ENCODE data around the gene SIRPB2. TPM values are rescaled to one million over a fixed set of nuclear protein-coding genes. Genes with fewer than 3 reads are reported as not detected.
A peak's percentile ranks its signal among the peaks of the same experiment; 100 is the strongest.

Gene SIRPB2
- total RNA-seq, 2 donors from 2014 or later: not detected

- TF ChIP-seq, protein P1, sequence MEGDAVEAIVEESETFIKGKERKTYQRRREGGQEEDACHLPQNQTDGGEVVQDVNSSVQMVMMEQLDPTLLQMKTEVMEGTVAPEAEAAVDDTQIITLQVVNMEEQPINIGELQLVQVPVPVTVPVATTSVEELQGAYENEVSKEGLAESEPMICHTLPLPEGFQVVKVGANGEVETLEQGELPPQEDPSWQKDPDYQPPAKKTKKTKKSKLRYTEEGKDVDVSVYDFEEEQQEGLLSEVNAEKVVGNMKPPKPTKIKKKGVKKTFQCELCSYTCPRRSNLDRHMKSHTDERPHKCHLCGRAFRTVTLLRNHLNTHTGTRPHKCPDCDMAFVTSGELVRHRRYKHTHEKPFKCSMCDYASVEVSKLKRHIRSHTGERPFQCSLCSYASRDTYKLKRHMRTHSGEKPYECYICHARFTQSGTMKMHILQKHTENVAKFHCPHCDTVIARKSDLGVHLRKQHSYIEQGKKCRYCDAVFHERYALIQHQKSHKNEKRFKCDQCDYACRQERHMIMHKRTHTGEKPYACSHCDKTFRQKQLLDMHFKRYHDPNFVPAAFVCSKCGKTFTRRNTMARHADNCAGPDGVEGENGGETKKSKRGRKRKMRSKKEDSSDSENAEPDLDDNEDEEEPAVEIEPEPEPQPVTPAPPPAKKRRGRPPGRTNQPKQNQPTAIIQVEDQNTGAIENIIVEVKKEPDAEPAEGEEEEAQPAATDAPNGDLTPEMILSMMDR (conservative IDR thresholded peaks at IDR 0.05): no peak
- peaks cover 25% of the 10 kb centered on the region for H3K9me3 ChIP-seq (ENCODE audit: control insufficient read depth, low read length)
- peaks cover 3% of the 10 kb centered on the region for H3K4me1 Mint-ChIP-seq
- no peak overlapping the region for H3K9ac ChIP-seq (ENCODE audit: extremely low read depth, low read length, poor library complexity, severe bottlenecking)
- H3K4me3 ChIP-seq (ENCODE audit: low read length): no peak overlapping the region
- H3K4me3 Mint-ChIP-seq: no peak overlapping the region
- WGBS, 2 experiments (ENCODE audit: insufficient coverage in 1 of 2, insufficient read length in 1 of 2): 100% methylated on average over 1 of the region's 1 CpG; no CpG with 5 or more reads in 1 of the 2 experiments
- H3K27me3 Mint-ChIP-seq (ENCODE audit: insufficient read depth): peaks cover 11% of the 10 kb centered on the region
- H3K27ac Mint-ChIP-seq: no peak overlapping the region
- H3K36me3 Mint-ChIP-seq (ENCODE audit: low read depth): no peaks in the 10 kb centered on the region
- H3K27me3 ChIP-seq (ENCODE audit: control insufficient read depth, insufficient read depth, low read length, poor library complexity, severe bottlenecking): no peaks in the 10 kb centered on the region
- no peaks in the 10 kb centered on the region for H3K4me1 ChIP-seq (ENCODE audit: control insufficient read depth, insufficient read depth, low read length)
- no peak for DNase-seq
- H3K9me3 Mint-ChIP-seq: peaks cover 12% of the 10 kb centered on the region
- no peaks in the 10 kb centered on the region for H3K36me3 ChIP-seq (ENCODE audit: control insufficient read depth, insufficient read depth, low read length)
- H3K27ac ChIP-seq (ENCODE audit: low read depth, low read length): no peak overlapping the region
Observed at GRCh38 chr20:1505871-1506270, 14.7 kb upstream of the SIRPB2 start.

- Histone ChIP-seq H3K9ac (ENCODE audit: extremely low read depth, low read length, poor library complexity, severe bottlenecking) (no peak overlapping the region), H3K4me3 (ENCODE audit: low read length) (no peak overlapping the region), H3K27me3 (ENCODE audit: control insufficient read depth, insufficient read depth, low read length, poor library complexity, severe bottlenecking) (no peaks in the 10 kb centered on the region), H3K27ac (ENCODE audit: low read depth, low read length) (no peak overlapping the region), H3K9me3 (ENCODE audit: control insufficient read depth, low read length) (peaks cover 26% of the 10 kb centered on the region), H3K4me1 (ENCODE audit: control insufficient read depth, insufficient read depth, low read length) (no peaks in the 10 kb centered on the region), H3K36me3 (ENCODE audit: control insufficient read depth, insufficient read depth, low read length) (no peaks in the 10 kb centered on the region)
- H3K4me3 Mint-ChIP-seq: no peak overlapping the region
- TF ChIP-seq, protein P1 (conservative IDR thresholded peaks at IDR 0.05): no peak
- no peak for DNase-seq
- WGBS, 2 experiments (ENCODE audit: insufficient coverage in 1 of 2, insufficient read length in 1 of 2): 98% methylated on average over 3 of the region's 3 CpGs; no CpG with 5 or more reads in 1 of the 2 experiments
- peaks cover 7% of the 10 kb centered on the region for H3K4me1 Mint-ChIP-seq
- H3K9me3 Mint-ChIP-seq: peaks cover 12% of the 10 kb centered on the region
- peaks cover 11% of the 10 kb centered on the region for H3K27me3 Mint-ChIP-seq (ENCODE audit: insufficient read depth)
- no peak overlapping the region for H3K27ac Mint-ChIP-seq
- no peaks in the 10 kb centered on the region for H3K36me3 Mint-ChIP-seq (ENCODE audit: low read depth)
Observed at GRCh38 chr20:1505361-1505760, 14.1 kb upstream of the SIRPB2 start.

- Mint-ChIP-seq H3K36me3 (ENCODE audit: low read depth) (no peaks in the 10 kb centered on the region), H3K9me3 (peaks cover 12% of the 10 kb centered on the region), H3K27ac (no peak overlapping the region), H3K27me3 (ENCODE audit: insufficient read depth) (peaks cover 9% of the 10 kb centered on the region), H3K4me3 (no peak overlapping the region), H3K4me1 (peaks cover 9% of the 10 kb centered on the region)
- TF ChIP-seq, protein P1 (conservative IDR thresholded peaks at IDR 0.05): peak; percentile 99
- H3K9ac ChIP-seq (ENCODE audit: extremely low read depth, low read length, poor library complexity, severe bottlenecking): no peak overlapping the region
- no peaks in the 10 kb centered on the region for H3K36me3 ChIP-seq (ENCODE audit: control insufficient read depth, insufficient read depth, low read length)
- 21% methylated on average over 6 to 8 of the region's 8 CpGs for WGBS, 2 experiments (ENCODE audit: insufficient coverage in 1 of 2, insufficient read length in 1 of 2)
- H3K4me3 ChIP-seq (ENCODE audit: low read length): no peak overlapping the region
- H3K27me3 ChIP-seq (ENCODE audit: control insufficient read depth, insufficient read depth, low read length, poor library complexity, severe bottlenecking): no peaks in the 10 kb centered on the region
- H3K27ac ChIP-seq (ENCODE audit: low read depth, low read length): no peak overlapping the region
- DNase-seq: peak; percentile 92
- peaks cover 26% of the 10 kb centered on the region for H3K9me3 ChIP-seq (ENCODE audit: control insufficient read depth, low read length)
- H3K4me1 ChIP-seq (ENCODE audit: control insufficient read depth, insufficient read depth, low read length): no peaks in the 10 kb centered on the region
Observed at GRCh38 chr20:1503564-1504227, 12.5 kb upstream of the SIRPB2 start.
